H1 (cell line): ENCODE measurements around the gene WDSUB1. TPM values are rescaled to one million over a fixed set of nuclear protein-coding genes. Genes with fewer than 3 reads are reported as not detected.

Source experiments
- CBX5 ChIP-seq: fragments of 300-800, 300-1000 bp; sonication (generic); IDR thresholded peaks from 2 replicates; pipeline ENCODE4 v1.7.1; 2016; ENCODE audit warnings: antibody characterized with exemption, low read length, low read depth
- CBX8 ChIP-seq: fragments of 300-800, 300-1000 bp; sonication (generic); IDR thresholded peaks from 2 replicates; pipeline ENCODE4 v1.7.1; 2016; ENCODE audit warnings: low read depth, low read length, borderline replicate concordance
- JUN ChIP-seq: IDR thresholded peaks from 2 replicates; pipeline ENCODE4 v1.6.1; 2011; ENCODE audit warnings: low read depth, mild to moderate bottlenecking, improper control_type of control experiment, low read length
- PHF8 ChIP-seq: fragments of 200-600 bp; sonication (generic); conservative IDR thresholded peaks from 2 replicates; pipeline ENCODE4 v1.7.1; 2012; ENCODE audit warnings: low read depth, mild to moderate bottlenecking, inconsistent platforms, low read length, moderate library complexity
- polyA plus RNA-seq, 7 experiments: library from polyadenylated mRNA; depleted of rRNA in 3 of 7; stranded (reverse) in 5 of 7; unstranded in 2 of 7; fragments of >200 nt in 5 of 7; fragments of 200-250 nt in 2 of 7; gene quantifications; 1 replicate in 5 of 7; 2 replicates in 1 of 7; 4 replicates in 1 of 7; pipeline versions ENCODE4 v1.2.1 to v1.2.3, GENCODE V29; 2011 to 2013; ENCODE audit warnings: missing spikeins in 2 of 7, mixed read lengths in 2 of 7
- total RNA-seq: library from RNA; stranded (reverse); fragmentation: NEBNext Ultra II Directional; extraction: Animal tissue kit (Norgen Biotek cat#: 25700); gene quantifications from 2 replicates; pipeline ENCODE4 v1.2.1, GENCODE V29; 2021

The WDSUB1 gene
- total and polyA plus RNA-seq, 2 of the 8 experiments (the other 6 are each of a cell fraction or from before 2014, with no cell fraction given): 5.5 to 8.0 TPM

- TF ChIP-seq CBX5 (no peak), CBX8 (no peak), JUN (no peak), PHF8 (no peak)
These were observed 6.8 kb downstream of the WDSUB1 start (continued) for GRCh38 chr2:159279700-159280099.
